ENCODE results near the gene SLC16A4. TPM values are rescaled to one million over a fixed set of nuclear protein-coding genes. Genes with fewer than 3 reads are reported as not detected.

Gene SLC16A4
- polyA plus RNA-seq, 1 of the 3 experiments (the other 2 are of a cell fraction): 3.0 TPM

- TF ChIP-seq, protein P1, sequence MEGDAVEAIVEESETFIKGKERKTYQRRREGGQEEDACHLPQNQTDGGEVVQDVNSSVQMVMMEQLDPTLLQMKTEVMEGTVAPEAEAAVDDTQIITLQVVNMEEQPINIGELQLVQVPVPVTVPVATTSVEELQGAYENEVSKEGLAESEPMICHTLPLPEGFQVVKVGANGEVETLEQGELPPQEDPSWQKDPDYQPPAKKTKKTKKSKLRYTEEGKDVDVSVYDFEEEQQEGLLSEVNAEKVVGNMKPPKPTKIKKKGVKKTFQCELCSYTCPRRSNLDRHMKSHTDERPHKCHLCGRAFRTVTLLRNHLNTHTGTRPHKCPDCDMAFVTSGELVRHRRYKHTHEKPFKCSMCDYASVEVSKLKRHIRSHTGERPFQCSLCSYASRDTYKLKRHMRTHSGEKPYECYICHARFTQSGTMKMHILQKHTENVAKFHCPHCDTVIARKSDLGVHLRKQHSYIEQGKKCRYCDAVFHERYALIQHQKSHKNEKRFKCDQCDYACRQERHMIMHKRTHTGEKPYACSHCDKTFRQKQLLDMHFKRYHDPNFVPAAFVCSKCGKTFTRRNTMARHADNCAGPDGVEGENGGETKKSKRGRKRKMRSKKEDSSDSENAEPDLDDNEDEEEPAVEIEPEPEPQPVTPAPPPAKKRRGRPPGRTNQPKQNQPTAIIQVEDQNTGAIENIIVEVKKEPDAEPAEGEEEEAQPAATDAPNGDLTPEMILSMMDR (IDR thresholded peaks at IDR 0.05): no peak
- TF ChIP-seq FOXJ3 (CRISPR knock-in tag; IDR thresholded peaks at IDR 0.05) (no peak), RCOR1 (IDR thresholded peaks at IDR 0.05; ENCODE audit: low read length) (no peak), MAX (IDR thresholded peaks at IDR 0.05; ENCODE audit: low read depth) (no peak; the same call in 1 of the 2 replicates), NFIC (IDR thresholded peaks at IDR 0.05; ENCODE audit: borderline replicate concordance) (no peak), JUND (IDR thresholded peaks at IDR 0.05) (no peak), EZH2phosphoT487 (IDR thresholded peaks at IDR 0.05; ENCODE audit: borderline replicate concordance, low read depth) (no peak)
- TF ChIP-seq, protein P2, sequence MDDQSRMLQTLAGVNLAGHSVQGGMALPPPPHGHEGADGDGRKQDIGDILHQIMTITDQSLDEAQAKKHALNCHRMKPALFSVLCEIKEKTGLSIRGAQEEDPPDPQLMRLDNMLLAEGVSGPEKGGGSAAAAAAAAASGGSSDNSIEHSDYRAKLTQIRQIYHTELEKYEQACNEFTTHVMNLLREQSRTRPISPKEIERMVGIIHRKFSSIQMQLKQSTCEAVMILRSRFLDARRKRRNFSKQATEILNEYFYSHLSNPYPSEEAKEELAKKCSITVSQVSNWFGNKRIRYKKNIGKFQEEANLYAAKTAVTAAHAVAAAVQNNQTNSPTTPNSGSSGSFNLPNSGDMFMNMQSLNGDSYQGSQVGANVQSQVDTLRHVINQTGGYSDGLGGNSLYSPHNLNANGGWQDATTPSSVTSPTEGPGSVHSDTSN (IDR thresholded peaks at IDR 0.05): peak; percentile 96
Measured at GRCh38 chr1:110338886-110339406, 51.9 kb downstream of the SLC16A4 start, which contains the start of gene RBM15 (continued).

DNA sequence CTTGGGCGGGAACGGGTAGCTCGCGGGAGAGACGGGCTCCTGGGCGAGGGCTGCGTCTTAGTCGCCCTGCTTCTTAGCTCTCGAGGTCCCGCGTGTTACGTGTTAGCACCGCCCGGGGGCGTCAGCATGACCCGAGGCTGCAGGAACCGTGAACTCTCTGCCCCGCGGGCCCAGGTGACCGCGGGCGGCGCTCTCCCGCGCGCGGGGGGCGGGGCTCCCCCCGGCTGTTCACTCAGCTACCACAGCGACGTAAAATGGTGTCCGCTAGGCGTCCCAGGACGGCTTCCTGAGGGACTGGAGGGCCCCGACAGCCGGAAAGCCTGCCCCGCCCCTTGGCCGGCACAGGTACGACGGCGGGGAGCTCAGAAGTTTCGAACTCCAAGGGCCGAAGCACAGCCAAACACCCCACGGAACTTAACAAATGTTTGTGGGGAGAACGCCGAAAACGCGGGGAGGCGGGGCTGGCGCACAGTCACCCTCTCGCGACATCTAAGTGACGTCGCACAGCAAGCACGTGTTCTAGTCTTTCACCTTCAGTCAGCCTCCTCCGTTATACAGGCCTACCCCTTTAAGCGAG lies 52.4 kb downstream of the SLC16A4 start:
- Histone ChIP-seq H4K20me1 (ENCODE audit: insufficient read depth) (peaks cover 37% of the 10 kb centered on the region), H3K79me2 (ENCODE audit: insufficient read depth) (peaks cover 48% of the 10 kb centered on the region), H3K36me3 (replicated peaks in 1 of 2; ENCODE audit: control insufficient read depth in 1 of 2, insufficient read depth in 2 of 2, low read length in 1 of 2) (peaks cover 26 to 31% of the 10 kb centered on the region in 2 experiments), H3K4me1 (ENCODE audit: control insufficient read depth in 1 of 2, insufficient read depth in 2 of 2, low read depth in 1 of 2, low read length in 1 of 2) (peaks cover 28 to 44% of the 10 kb centered on the region in 2 experiments), H2AFZ (ENCODE audit: low read depth) (peak overlapping the region; percentile 91), H3K27me3 (ENCODE audit: insufficient read depth) (no peaks in the 10 kb centered on the region), H3K9me3 (no peaks in the 10 kb centered on the region), H3K4me2 (peak overlapping the region; percentile 95), H3K27ac (ENCODE audit: low read depth in 2 of 2, low read length in 1 of 2) (peak overlapping the region; percentile 98 to 99), H3K4me3 (ENCODE audit: low read depth in 2 of 2, low read length in 1 of 2) (peak overlapping the region; percentile 81 to 99), H3K9me2 (no peaks in the 10 kb centered on the region), H3K9ac (peak overlapping the region; percentile 91), H3F3A (replicated peaks; ENCODE audit: insufficient read depth) (peaks cover 16% of the 10 kb centered on the region)
- DNase-seq: peak; percentile 93
- POLR2A ChIA-PET: interaction anchor here (0.7 to 1.6 kb wide), 11 partner anchors 10 to 304 kb away, joined by 3 to 7 read pairs (median 3); partner anchors contain the start of genes LAMTOR5 and STRIP1
- CTCF ChIA-PET: interaction anchor here (0.9 to 10.0 kb wide), 27 partner anchors 11 to 309 kb away, joined by 3 to 100 read pairs (median 4); partner anchors contain the start of gene LAMTOR5
- no peak; a peak in 1 of 4 replicates for TF ChIP-seq EP300 (IDR thresholded peaks at IDR 0.05; ENCODE audit: borderline replicate concordance in 1 of 2, low read depth in 1 of 2, low read length in 1 of 2)
- no peak for TF ChIP-seq TCF12 (IDR thresholded peaks at IDR 0.05)
- TF ChIP-seq RFX5 (IDR thresholded peaks at IDR 0.05; ENCODE audit: low read length): no peak
- TF ChIP-seq SIN3A (IDR thresholded peaks at IDR 0.05; ENCODE audit: borderline replicate concordance, low read depth, low read length): no peak; the same call in 1 of the 2 replicates
- TF ChIP-seq REST (IDR thresholded peaks at IDR 0.05; ENCODE audit: low read depth, low read length): peak; percentile 9; the same call in 1 of the 2 replicates
- 0 out of 2 replicates have a peak, but pooled peaks have one; percentile 41 for TF ChIP-seq TEAD4 (IDR thresholded peaks at IDR 0.05; ENCODE audit: borderline replicate concordance, insufficient read depth)
- TF ChIP-seq, protein P1 (IDR thresholded peaks at IDR 0.05): peak; percentile 59
- peak; percentile 43; the same call in 1 of the 2 replicates for TF ChIP-seq RXRA (IDR thresholded peaks at IDR 0.05; ENCODE audit: borderline replicate concordance, low read depth)
- peak; percentile 74; the same call in 1 of the 2 replicates for TF ChIP-seq TAF1 (IDR thresholded peaks at IDR 0.05; ENCODE audit: borderline replicate concordance, low read depth, low read length)
- TF ChIP-seq YY1 (IDR thresholded peaks at IDR 0.05; ENCODE audit: low read depth): peak; percentile 81
- no peak for TF ChIP-seq FOXJ3 (CRISPR knock-in tag; IDR thresholded peaks at IDR 0.05)
- TF ChIP-seq MAX (IDR thresholded peaks at IDR 0.05; ENCODE audit: low read depth): peak; percentile 95
- peak; percentile 65; the same call in 1 of the 2 replicates for TF ChIP-seq POLR2AphosphoS5 (IDR thresholded peaks at IDR 0.05; ENCODE audit: low read depth, low read length)
- peak; percentile 95 for TF ChIP-seq MXI1 (IDR thresholded peaks at IDR 0.05; ENCODE audit: low read depth, low read length)
- whole genome bisulfite sequencing (ENCODE audit: low lambda C conversion rate): 2% methylated on average over 22 of the region's 57 CpGs

All from SK-N-SH (cell line).